ENCODE data around the gene C1QTNF9.

DNA sequence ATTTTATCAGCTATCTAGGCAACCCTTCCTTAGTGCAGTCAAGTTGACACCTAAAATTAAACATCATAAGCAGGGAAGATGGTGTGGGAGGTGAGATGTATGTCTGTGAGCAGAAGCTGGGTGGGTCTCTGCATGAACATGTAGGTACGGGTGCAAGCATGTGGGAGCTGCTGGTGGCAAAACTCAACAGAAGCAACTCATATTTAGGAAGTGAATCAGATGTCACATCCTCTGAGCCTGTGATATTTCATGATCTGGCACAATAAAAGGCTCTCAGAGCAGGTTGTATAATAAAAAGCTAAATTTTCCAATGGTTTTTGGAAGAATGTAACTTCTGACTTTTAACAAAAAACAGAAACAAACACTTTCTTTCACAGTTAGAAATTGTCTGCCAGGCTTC, 44.4 kb downstream of the C1QTNF9 start:
- no peak for TF ChIP-seq SP1 (IDR thresholded peaks at IDR 0.05)
- TF ChIP-seq FOXK2 (IDR thresholded peaks at IDR 0.05), result no peak
- no peak for TF ChIP-seq NFRKB (IDR thresholded peaks at IDR 0.05)
- no peak for TF ChIP-seq HDGF (IDR thresholded peaks at IDR 0.05; ENCODE audit: borderline replicate concordance)
- TF ChIP-seq BHLHE40 (IDR thresholded peaks at IDR 0.05; ENCODE audit: borderline replicate concordance), result no peak
- TF ChIP-seq ELF4 (IDR thresholded peaks at IDR 0.05), result no peak
- TF ChIP-seq FOXM1 (IDR thresholded peaks at IDR 0.05; ENCODE audit: borderline replicate concordance), result no peak
- no peak for TF ChIP-seq FOXA1 (IDR thresholded peaks at IDR 0.05)
